Right kidney (tissue), 9 donors: ENCODE measurements around the gene MBNL3.

ENCODE experiments used
- DNase-seq: peaks from one replicate; pipeline ENCODE4 v3.0.0-alpha.2; 2016
- long read RNA-seq, 8 donors: transcript quantifications; one replicate each; lab custom pipeline, GENCODE V29; 2026

The MBNL3 gene
- long read RNA-seq, donor 1, full-length matches to known transcripts, result 2 of 2 reads
- long read RNA-seq, donor 1, partial matches to known transcripts, result 0 of 2 reads
- long read RNA-seq, donor 1, other reads (novel, unspliced or antisense), result 0 of 2 reads
- long read RNA-seq, donor 2, full-length matches to known transcripts, result 2 of 2 reads
- long read RNA-seq, donor 2, partial matches to known transcripts, result 0 of 2 reads
- long read RNA-seq, donor 2, other reads (novel, unspliced or antisense), result 0 of 2 reads
- long read RNA-seq, donor 3, result 0 reads
- long read RNA-seq, donor 4, result 0 reads
- long read RNA-seq, donor 5, full-length matches to known transcripts, result 1 of 1 reads
- long read RNA-seq, donor 5, partial matches to known transcripts, result 0 of 1 reads
- long read RNA-seq, donor 5, other reads (novel, unspliced or antisense), result 0 of 1 reads
- long read RNA-seq, donor 6, full-length matches to known transcripts, result 1 of 1 reads
- long read RNA-seq, donor 6, partial matches to known transcripts, result 0 of 1 reads
- long read RNA-seq, donor 6, other reads (novel, unspliced or antisense), result 0 of 1 reads
- long read RNA-seq, donor 7, full-length matches to known transcripts, result 1 of 1 reads
- long read RNA-seq, donor 7, partial matches to known transcripts, result 0 of 1 reads
- long read RNA-seq, donor 7, other reads (novel, unspliced or antisense), result 0 of 1 reads
- long read RNA-seq, donor 8, partial matches to known transcripts, result 0 of 1 reads
- long read RNA-seq, donor 8, other reads (novel, unspliced or antisense), result 0 of 1 reads

DNA sequence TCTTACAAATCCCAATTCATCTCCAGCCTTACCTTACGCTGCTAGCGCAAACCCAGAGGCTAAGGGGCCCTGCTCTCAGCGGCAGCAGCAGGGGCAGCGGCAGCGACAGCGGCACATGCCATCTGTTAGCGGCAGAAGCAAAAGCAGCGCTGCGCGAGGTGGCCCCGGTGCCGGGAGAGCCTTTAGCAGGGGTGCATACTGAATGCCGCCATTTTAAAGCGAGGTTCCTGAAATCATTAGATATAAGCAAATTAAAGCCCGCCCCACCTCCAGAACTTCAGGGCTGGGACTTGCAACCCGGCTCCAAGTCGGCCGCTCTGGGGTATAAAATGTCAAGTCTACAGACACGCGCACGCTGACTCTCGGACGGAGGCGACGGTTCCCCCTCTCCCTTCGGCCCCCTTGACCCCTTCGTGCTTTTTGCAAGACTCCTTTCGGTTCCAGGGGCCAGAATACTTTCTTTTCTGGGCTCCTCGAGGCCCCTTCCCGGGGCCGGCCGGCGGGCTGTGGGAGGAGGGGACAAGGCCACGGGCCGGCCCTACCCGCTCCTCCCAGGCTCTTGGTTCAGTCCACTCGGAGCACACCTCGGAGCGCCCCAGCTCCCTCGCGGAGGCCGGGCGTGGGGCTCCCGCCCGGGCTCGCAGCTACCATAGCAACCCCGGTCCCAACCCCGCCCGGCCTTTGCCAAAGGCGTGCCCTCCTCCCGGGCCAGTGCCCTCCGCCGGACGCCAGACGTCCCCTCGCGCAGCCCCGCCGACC, at the start of gene MBNL3:
Gene MBNL3 (minus strand): TSS at position 220 of the 759 bp plus-strand sequence. CDS start 49,427 bp downstream, outside the sequence.
- DNase-seq, result peak; percentile 91

DNA sequence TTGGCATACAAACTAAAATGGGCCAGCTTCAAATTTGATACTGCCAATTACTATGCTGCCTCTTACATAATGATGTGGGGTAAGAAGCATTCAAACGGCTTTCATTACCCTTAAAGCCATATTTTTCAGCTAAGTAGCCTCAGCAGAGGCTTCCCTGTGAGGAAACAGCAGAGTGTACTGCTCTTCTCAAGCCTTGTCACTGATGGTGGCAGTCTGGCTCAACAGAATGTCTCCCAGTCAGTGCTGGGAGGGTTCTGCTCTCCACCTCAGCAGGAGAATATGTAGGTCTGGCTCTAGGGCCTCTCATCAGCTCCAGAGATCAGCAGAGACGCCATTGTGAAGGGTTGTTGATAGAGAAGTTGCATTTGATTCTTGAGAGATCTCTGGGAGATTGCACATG, 44.6 kb upstream of the MBNL3 start:
- DNase-seq, result no peak

DNA sequence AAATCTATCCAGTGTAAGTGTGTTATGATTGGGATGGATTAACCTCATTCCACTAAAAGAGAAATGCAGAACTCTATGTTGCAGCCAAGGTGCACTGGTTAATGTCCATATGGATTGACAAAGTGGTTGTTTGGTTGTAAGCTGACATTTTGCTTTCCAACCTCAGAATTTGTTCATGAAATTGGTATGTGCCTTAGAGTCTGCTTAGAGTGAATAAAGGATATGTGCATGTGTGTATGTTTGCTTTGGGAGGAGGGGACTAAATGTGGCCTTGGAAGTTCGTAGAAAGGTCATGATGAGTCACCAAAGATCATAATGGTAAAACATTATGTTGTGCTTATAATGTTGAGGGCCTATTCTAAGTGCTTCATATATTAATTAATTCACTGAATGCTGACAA, 44.1 kb upstream of the MBNL3 start:
- DNase-seq, result no peak

GRCh38 chrX:132532097-132532496, 43.3 kb upstream of the MBNL3 start:
- DNase-seq, result no peak

DNA sequence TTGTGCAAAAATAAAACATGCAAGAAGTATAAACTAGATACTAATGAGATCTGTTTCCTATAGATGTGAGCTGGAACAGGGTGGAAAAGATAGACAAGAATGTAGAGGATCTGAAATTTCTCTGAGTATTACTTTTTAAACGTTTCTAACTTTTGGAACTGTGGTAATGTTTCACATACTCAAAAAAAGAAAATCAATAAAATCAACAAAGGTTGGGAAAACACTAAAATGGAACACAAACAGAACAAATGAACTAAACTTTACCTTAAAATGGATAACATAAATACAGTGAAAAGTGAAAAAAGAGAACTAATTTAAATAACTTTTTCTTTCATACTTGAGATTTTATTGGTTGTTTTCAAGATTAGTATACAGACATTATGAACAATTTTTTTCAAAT, 32.0 kb upstream of the MBNL3 start:
- no peak for DNase-seq

DNA sequence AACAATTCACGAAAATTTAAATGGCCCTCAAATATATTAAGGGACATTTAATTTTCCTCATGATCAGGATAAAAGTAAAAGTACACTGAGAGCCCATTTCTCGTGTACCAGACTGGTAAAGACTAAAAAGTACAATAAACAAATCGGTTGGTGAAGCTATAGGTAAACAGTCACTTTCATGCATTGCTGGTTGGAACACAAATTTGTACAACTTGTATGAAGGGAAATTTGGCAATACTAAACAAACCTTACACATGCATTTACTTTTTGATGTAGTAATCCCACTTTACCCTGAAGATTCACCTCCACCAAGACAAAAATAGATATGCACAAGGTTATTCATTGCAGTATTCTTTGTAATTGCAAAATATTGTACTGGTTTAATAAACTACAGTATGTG, 31.4 kb upstream of the MBNL3 start:
- no peak for DNase-seq

GRCh38 chrX:132518401-132518800, 29.6 kb upstream of the MBNL3 start:
- DNase-seq, result no peak

DNA sequence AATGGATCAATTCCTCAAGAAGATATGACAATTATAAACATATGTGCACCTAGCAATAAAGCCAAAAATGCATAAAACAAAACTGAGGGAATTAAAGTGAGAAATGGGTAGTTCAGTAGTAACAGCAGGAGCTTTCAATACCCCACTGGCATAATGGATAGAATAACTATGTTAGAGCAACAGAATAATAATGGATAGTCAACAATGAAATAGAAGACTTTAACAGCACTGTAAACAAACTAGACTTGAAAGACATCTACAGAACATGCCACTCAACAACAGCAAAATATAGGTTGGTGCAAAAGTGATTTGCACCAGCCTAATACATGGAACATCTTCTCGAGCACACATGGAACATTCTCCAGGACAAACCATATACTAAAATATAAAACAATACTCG, 20.0 kb upstream of the MBNL3 start:
- DNase-seq, result no peak

DNA sequence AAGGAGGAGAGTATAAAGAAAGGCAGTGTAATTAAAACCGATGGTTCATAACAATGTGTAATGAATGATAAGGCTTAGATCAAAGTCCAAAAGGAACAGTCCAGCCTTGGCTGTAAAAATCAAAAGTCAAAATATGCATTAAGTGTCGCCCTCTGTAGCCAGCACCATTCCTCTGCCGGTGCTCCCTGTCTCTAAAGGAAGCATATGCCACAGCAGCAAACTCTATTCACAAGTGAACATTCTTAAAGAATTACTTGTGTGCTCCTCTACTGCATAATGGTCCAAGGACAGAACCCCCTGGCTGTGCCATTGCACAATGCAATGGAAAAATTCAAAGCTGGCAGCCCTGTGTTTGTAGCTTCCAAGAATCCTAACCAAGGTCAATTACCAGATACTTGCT, 16.3 kb upstream of the MBNL3 start:
- DNase-seq, result no peak

DNA sequence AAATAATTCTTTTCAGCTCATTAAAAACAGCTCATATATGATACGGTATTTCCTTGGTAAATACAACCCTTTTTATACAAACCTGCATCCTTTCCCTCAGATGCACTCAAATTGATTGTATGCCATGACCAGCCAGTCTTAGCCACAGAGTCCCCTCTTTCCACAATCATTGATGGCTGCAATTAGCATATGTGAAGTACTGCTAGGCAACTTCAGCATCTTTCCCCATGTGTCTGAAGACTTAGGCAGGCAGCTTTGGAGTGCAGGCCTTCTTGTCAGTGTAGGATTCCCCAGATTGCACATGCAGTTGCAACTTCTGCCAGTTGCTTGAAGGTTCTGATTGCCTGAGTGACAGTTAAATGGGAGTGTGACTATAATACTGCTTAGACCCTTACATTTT, 15.6 kb upstream of the MBNL3 start:
- no peak for DNase-seq

DNA sequence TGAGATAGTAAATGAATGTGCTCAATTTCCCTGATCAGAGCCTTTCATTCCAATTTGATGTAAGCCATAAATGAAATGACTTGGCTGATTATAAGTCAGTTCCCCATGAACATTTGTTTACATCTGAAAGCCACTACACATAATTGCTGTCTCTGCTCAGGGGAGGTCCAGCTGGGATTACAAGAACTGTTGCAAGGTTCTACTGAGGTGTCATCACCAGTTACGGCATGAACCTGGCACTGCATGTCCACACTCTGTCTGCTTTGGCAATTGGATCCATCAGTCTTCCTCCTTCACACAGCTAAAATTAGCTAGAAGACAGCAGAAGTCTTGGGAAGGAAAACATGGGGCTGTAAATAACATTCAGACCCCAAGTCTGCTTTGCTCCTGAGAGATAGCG, 12.8 kb upstream of the MBNL3 start:
- DNase-seq, result no peak

- no peak for DNase-seq
Measured at GRCh38 chrX:132497432-132497831, 8.6 kb upstream of the MBNL3 start.

GRCh38 chrX:132493095-132493494, 4.3 kb upstream of the MBNL3 start:
- no peak for DNase-seq

- DNase-seq, result no peak
Measured at GRCh38 chrX:132491191-132491590, 2.4 kb upstream of the MBNL3 start.

DNA sequence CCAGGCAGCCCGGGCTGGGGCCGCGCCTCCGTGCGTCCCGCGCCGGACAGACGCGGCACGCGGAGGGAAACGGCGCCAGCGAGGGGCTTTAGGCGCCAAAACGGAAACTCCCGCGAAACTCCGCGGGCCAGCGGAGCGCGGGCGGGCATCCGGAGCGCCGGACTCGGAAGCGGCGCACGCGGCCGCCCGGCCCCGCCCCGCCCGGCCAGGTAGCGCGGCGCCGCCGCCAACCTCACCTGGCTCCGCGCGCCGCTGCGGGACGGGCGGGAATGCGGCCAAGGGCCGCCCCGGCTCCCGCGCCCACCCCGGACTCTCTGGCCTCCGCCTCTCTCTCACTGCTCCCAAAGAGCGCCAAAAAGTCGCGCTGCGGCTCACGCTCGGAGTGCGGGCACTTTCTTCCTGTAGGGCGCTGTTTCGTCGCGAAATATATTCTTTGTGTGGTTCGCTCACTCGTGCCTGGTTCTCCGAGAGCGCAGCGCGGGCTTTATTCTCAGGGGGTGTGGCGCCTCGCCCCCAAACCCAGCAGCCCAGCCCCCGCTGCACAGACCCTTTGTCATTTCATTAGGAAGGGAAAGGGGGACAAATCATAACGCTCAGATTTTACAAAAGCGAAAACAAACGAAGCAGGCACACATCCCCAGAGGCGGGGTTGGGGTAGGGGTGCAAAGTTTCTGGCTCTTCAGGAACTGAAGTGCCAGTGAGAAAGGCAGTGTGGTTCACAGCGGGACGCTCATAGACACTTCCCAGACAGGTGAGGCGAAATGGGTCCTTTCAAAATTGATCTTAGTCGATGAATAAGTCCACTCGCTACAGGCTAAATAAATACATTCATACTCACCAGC, 961 bp upstream of the MBNL3 start:
- DNase-seq, result peak; percentile 74

- DNase-seq, result no peak
Measured at GRCh38 chrX:132488180-132488705, 595 bp downstream of the MBNL3 start.

DNA sequence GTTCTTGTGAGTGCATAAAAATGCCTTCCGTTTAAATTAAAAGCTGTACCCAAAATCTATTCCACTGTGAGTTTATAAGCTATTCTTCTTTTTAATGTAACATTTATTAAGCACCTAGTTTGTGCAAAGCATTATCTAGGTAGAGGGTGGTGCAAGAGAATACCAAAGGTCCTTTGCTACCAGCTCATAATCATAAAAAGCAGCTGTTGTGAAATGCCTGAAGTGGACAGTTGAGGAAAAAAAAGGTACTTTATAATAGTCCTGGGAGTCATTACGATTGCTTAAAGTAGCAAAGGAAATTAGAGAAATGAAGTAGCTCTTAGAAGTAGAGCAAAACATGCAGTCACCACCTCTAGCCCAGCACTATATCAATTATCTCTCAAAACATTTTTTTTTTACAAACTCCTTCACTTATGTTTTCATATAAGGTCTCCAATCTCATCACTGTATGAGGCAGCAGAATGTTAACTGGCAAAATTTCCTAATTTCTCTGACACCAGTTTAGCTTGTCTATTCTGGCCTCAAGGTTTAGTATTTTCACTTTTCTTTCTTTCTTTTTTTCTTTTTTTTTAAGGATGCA, 2.1 kb downstream of the MBNL3 start:
- DNase-seq, result no peak

- DNase-seq, result no peak
Measured at GRCh38 chrX:132483951-132484350, 4.9 kb downstream of the MBNL3 start.

GRCh38 chrX:132483488-132483887, 5.3 kb downstream of the MBNL3 start:
- no peak for DNase-seq

GRCh38 chrX:132482632-132483031, 6.2 kb downstream of the MBNL3 start:
- no peak for DNase-seq

DNA sequence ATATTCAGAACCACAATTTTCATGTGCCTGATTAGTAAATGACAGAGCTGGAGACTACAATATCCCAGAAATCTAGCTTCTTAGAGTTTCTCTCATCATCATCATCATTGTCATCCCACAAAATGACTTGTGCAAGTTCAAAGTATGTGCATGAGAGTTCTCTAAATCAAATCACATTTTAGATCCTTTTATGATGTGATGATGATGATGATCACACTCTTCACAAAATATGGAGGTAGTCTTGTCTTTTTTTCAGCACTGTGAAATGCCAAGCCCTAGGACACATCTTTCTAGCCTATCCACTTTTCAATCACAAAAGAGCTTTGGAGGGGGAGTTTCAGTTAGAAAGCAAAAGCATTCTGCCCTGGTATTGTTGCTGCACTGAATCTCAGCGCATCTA, 7.4 kb downstream of the MBNL3 start:
- no peak for DNase-seq
